Keratinocyte (primary cell): Measurements from ENCODE around the gene PUDP. TPM values are rescaled to one million over a fixed set of nuclear protein-coding genes. Genes with fewer than 3 reads are reported as not detected.
A peak's percentile ranks its signal among the peaks of the same experiment; 100 is the strongest.

Experiments
- DNase-seq: peaks from one replicate; pipeline ENCODE4 v3.0.0-alpha.2; 2011; ENCODE audit warnings: low read depth, missing footprints, low spot score
- FAIRE-seq: peaks from 2 replicates; lab custom pipeline; 2011; peaks lifted over from hg19 to GRCh38; lab: Jason Lieb, UNC
- H2AFZ ChIP-seq: 2 replicates; pipeline ENCODE4 v1.6.0; 2012; ENCODE audit warnings: low read length, control low read depth, inconsistent platforms; ENCODE audit not compliant: control insufficient read depth
- H3K27ac ChIP-seq: 2 replicates; pipeline ENCODE4 v1.5.1; 2011; ENCODE audit warnings: low read length; ENCODE audit not compliant: control insufficient read depth, insufficient read depth
- H3K27me3 ChIP-seq: 3 replicates; pipeline ENCODE4 v1.6.0; 2011; ENCODE audit warnings: low read length; ENCODE audit not compliant: control insufficient read depth, insufficient read depth; ENCODE audit errors: extremely low read depth
- H3K36me3 ChIP-seq, 2 experiments: 2 replicates in 1 of 2; 3 replicates in 1 of 2; pipeline ENCODE4 v1.5.1; 2011; ENCODE audit warnings: low read length in 2 of 2, mild to moderate bottlenecking in 1 of 2; ENCODE audit not compliant: control insufficient read depth in 2 of 2, insufficient read depth in 2 of 2; ENCODE audit errors: extremely low read depth in 1 of 2
- H3K4me1 ChIP-seq: 3 replicates; pipeline ENCODE4 v1.5.1; 2011; ENCODE audit warnings: low read length; ENCODE audit not compliant: control insufficient read depth, insufficient read depth; ENCODE audit errors: extremely low read depth
- H3K4me2 ChIP-seq: 3 replicates; pipeline ENCODE4 v1.6.0; 2011; ENCODE audit warnings: low read depth, low read length; ENCODE audit not compliant: control insufficient read depth, insufficient read depth; ENCODE audit errors: extremely low read depth
- H3K4me3 ChIP-seq, 3 experiments: fragments of 200-600 bp in 1 of 3; sonication (generic) in 1 of 3; 2 replicates in 2 of 3; 3 replicates in 1 of 3; pipeline ENCODE4 v1.5.1; 2011 to 2016; ENCODE audit warnings: low read length in 3 of 3, mild to moderate bottlenecking in 3 of 3, control low read depth in 2 of 3, inconsistent platforms in 1 of 3, low read depth in 1 of 3, mixed read lengths in 1 of 3, mixed run types in 1 of 3, moderate library complexity in 1 of 3; ENCODE audit not compliant: control insufficient read depth in 2 of 3, insufficient read depth in 2 of 3; ENCODE audit errors: extremely low read depth in 1 of 3
- H3K79me2 ChIP-seq: 2 replicates; pipeline ENCODE4 v1.6.0; 2012; ENCODE audit warnings: low read length; ENCODE audit not compliant: control insufficient read depth, insufficient read depth
- H3K9ac ChIP-seq: 3 replicates; pipeline ENCODE4 v1.6.0; 2011; ENCODE audit warnings: low read length; ENCODE audit not compliant: control insufficient read depth, insufficient read depth; ENCODE audit errors: extremely low read depth
- H3K9me1 ChIP-seq: 3 replicates; pipeline ENCODE4 v1.6.0; 2011; ENCODE audit warnings: low read length; ENCODE audit not compliant: control insufficient read depth, insufficient read depth; ENCODE audit errors: extremely low read depth
- H3K9me3 ChIP-seq: 2 replicates; pipeline ENCODE4 v1.5.1; 2012; ENCODE audit warnings: low read depth, low read length; ENCODE audit not compliant: control insufficient read depth
- H4K20me1 ChIP-seq: 3 replicates; pipeline ENCODE4 v1.6.0; 2011; ENCODE audit warnings: low read length; ENCODE audit not compliant: control insufficient read depth, insufficient read depth; ENCODE audit errors: extremely low read depth
- EZH2 ChIP-seq: IDR thresholded peaks from one replicate; pipeline ENCODE4 v1.6.1; 2012; ENCODE audit warnings: inconsistent platforms, mild to moderate bottlenecking, low read length, moderate library complexity
- dilution Hi-C: fragments of 300-500 bp; cut with MboI; formaldehyde crosslinking; loops from one replicate; pipeline ENCODE4 v1.7.0; 2020; ENCODE audit warnings: low sequenced_read_pairs; ENCODE audit not compliant: extremely low pct_ligation_motif_present
- polyA plus RNA-seq, 5 experiments: library from polyadenylated mRNA; depleted of rRNA in 3 of 5; stranded (reverse) in 3 of 5; stranded (forward) in 1 of 5; unstranded in 1 of 5; fragments of >200 nt; gene quantifications; 1 replicate in 1 of 5; 2 replicates in 3 of 5; 3 replicates in 1 of 5; pipeline versions ENCODE4 v1.2.1 to v1.2.3, GENCODE V29; 2011 to 2012; ENCODE audit warnings: missing spikeins in 2 of 5, low read depth in 1 of 5, low replicate concordance in 1 of 5
- TF ChIP-seq, protein P1 (sequence below), 3 experiments: IDR thresholded peaks in 1 of 3; conservative IDR thresholded peaks in 1 of 3; optimal IDR thresholded peaks in 1 of 3; 2 replicates in 2 of 3; 3 replicates in 1 of 3; pipeline versions ENCODE3 to v1.5.1; 2011; ENCODE audit warnings: low read length in 3 of 3, mild to moderate bottlenecking in 3 of 3, moderate library complexity in 2 of 3, control low read depth in 1 of 3, inconsistent platforms in 1 of 3; ENCODE audit not compliant: insufficient read depth in 2 of 3; ENCODE audit errors: extremely low read depth in 1 of 3

PUDP gene
- polyA plus RNA-seq, 1 donor (not counting 4 experiments of a cell fraction or from before 2014, with no cell fraction given): 48.0 TPM

DNA sequence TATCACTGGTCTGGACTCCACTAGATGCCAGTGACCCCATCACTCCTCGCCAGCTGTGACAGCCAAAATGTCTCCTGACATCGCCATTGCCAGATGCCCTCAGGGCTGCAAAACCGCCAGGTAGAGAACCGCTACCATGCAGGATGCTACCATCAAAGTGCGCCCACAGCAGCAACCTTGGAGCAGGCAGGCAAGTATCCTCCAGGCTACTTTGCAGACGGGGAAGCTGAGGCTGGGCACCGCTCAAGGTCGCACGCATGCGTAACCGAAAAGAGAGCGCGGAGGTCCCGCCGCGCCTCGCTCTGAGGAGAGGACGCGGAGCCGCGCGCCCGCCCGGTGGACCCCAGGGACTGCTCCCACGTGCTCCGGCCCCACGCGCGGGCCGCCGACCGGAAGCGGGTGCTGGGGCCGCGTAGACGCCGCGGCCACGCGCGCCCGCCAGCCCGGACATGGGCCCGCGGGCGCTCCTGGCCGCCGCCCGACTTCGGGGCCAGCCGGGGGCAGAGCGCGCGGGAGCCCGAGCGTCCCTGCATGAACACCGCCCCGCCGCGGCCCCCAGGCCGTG lies 458 bp downstream of the PUDP start, which contains the start of gene STS:
Gene STS, plus strand, starts transcription at position 300 of the 565 bp plus-strand sequence. CDS start 105,488 bp downstream, outside the sequence.
- H3K27ac ChIP-seq: peak within 1 kb of the TSS; percentile 62
- H3K9ac ChIP-seq: peak within 1 kb of the TSS; percentile 81
- H3K79me2 ChIP-seq: peaks cover 42% of the 10 kb centered on the region
- peak within 1 kb of the TSS; percentile 82 to 97 (median 97) for H3K4me3 ChIP-seq
- no peaks in the 10 kb centered on the region for H3K36me3 ChIP-seq
- peak within 1 kb of the TSS; percentile 97 for H2AFZ ChIP-seq
- no peaks in the 10 kb centered on the region for H4K20me1 ChIP-seq
- dilution Hi-C loops: no loop called here
- peaks cover 3% of the 10 kb centered on the region for H3K4me1 ChIP-seq
- FAIRE-seq (peak; percentile 5), DNase-seq (no peak)
- no peaks in the 10 kb centered on the region for H3K27me3 ChIP-seq
- H3K9me1 ChIP-seq: no peaks in the 10 kb centered on the region
- no peaks in the 10 kb centered on the region for H3K9me3 ChIP-seq
- TF ChIP-seq, protein P1, sequence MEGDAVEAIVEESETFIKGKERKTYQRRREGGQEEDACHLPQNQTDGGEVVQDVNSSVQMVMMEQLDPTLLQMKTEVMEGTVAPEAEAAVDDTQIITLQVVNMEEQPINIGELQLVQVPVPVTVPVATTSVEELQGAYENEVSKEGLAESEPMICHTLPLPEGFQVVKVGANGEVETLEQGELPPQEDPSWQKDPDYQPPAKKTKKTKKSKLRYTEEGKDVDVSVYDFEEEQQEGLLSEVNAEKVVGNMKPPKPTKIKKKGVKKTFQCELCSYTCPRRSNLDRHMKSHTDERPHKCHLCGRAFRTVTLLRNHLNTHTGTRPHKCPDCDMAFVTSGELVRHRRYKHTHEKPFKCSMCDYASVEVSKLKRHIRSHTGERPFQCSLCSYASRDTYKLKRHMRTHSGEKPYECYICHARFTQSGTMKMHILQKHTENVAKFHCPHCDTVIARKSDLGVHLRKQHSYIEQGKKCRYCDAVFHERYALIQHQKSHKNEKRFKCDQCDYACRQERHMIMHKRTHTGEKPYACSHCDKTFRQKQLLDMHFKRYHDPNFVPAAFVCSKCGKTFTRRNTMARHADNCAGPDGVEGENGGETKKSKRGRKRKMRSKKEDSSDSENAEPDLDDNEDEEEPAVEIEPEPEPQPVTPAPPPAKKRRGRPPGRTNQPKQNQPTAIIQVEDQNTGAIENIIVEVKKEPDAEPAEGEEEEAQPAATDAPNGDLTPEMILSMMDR (optimal IDR thresholded peaks at IDR 0.05 in 1 of 3, IDR thresholded peaks at IDR 0.05 in 1 of 3, conservative IDR thresholded peaks at IDR 0.05 in 1 of 3; ENCODE audit: extremely low read depth in 1 of 3, insufficient read depth in 2 of 3, low read length in 3 of 3): no peak
- no peak for TF ChIP-seq EZH2
- H3K4me2 ChIP-seq: peak within 1 kb of the TSS; percentile 88

DNA sequence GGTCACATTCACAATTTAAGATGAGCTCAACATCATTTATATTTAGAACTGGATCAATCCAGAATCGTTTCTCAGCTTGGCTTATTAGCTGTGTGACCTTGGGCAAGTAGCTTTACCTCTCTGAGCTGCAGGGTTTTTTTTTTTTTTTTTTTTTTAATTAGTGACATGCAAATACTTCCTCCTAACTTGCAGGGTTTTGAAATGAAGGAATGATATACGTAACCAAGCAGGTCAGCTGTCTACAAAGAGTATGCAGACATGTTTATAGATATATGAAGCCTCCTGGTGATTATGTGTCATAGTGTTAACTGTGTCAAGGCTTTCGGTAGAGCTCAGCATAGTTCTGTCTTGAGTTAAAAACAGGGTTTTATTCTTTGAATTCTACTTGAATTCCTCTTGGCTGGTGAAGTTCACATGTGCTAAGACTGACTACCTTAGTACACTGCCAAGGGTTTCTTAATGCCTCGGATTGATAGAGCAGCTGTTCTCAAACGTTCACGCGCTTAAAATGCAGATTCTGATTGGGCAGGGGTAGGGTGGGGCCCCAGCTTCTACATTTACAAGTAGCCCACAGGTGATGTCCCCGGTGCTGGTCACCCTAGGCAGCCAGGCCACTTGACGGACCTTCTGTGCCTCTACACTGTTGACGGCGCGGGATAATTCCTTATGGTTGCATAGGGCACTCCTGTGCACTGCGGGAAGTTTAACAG lies 1.1 kb downstream of the PUDP start:
- no peaks in the 10 kb centered on the region for H3K9me3 ChIP-seq
- dilution Hi-C loops: no loop called here
- FAIRE-seq (peak; percentile 20), DNase-seq (no peak)
- H3K4me1 ChIP-seq: peaks cover 3% of the 10 kb centered on the region
- peak overlapping the region; percentile 62 for H3K27ac ChIP-seq
- H3K9ac ChIP-seq: peak overlapping the region; percentile 81
- H3K4me2 ChIP-seq: peak overlapping the region; percentile 66
- peaks cover 47% of the 10 kb centered on the region for H3K79me2 ChIP-seq
- no peaks in the 10 kb centered on the region for H3K9me1 ChIP-seq
- no peaks in the 10 kb centered on the region for H3K27me3 ChIP-seq
- H4K20me1 ChIP-seq: no peaks in the 10 kb centered on the region
- peak overlapping the region; percentile 82 to 97 (median 94) for H3K4me3 ChIP-seq
- peak overlapping the region; percentile 86 for H2AFZ ChIP-seq
- no peak for TF ChIP-seq EZH2
- TF ChIP-seq, protein P1 (optimal IDR thresholded peaks at IDR 0.05 in 1 of 3, IDR thresholded peaks at IDR 0.05 in 1 of 3, conservative IDR thresholded peaks at IDR 0.05 in 1 of 3; ENCODE audit: extremely low read depth in 1 of 3, insufficient read depth in 2 of 3, low read length in 3 of 3): no peak
- no peaks in the 10 kb centered on the region for H3K36me3 ChIP-seq
